Muscle layer of colon (tissue), 2 donors: ENCODE results near the gene ELMOD2.

ENCODE experiments used
- H3K27ac ChIP-seq: one replicate; pipeline ENCODE4 v1.7.0; 2013; ENCODE audit warnings: low read depth, mild to moderate bottlenecking, low read length, moderate library complexity
- H3K27me3 ChIP-seq, 2 donors: one replicate each; pipeline ENCODE4 v1.7.0; 2013; ENCODE audit warnings: low read length in 2 of 2, mild to moderate bottlenecking in 2 of 2; ENCODE audit not compliant: insufficient read depth in 2 of 2, control insufficient read depth in 1 of 2
- H3K36me3 ChIP-seq: one replicate; pipeline ENCODE4 v1.7.0; 2013; ENCODE audit warnings: mild to moderate bottlenecking, low read length; ENCODE audit not compliant: insufficient read depth
- H3K4me1 ChIP-seq: one replicate; pipeline ENCODE4 v1.7.0; 2013; ENCODE audit warnings: mild to moderate bottlenecking, low read length; ENCODE audit not compliant: insufficient read depth
- H3K4me3 ChIP-seq, 2 donors: one replicate each; pipeline ENCODE4 v1.7.0; 2013; ENCODE audit warnings: low read length in 2 of 2, low read depth in 1 of 2, mild to moderate bottlenecking in 1 of 2, moderate library complexity in 1 of 2
- H3K9ac ChIP-seq: one replicate; pipeline ENCODE4 v1.7.0; 2013; ENCODE audit warnings: low read length
- H3K9me3 ChIP-seq: one replicate; pipeline ENCODE4 v1.7.0; 2013; ENCODE audit warnings: mild to moderate bottlenecking, low read length
- donor health status: abdominal sarcoma.
- donor health status: Adenocarcinoma of cecum.

Gene ELMOD2

GRCh38 chr4:140533951-140534480 is 10.0 kb downstream of the ELMOD2 start:
- Histone ChIP-seq H3K4me1 (no peaks in the 10 kb centered on the region), H3K27me3 (no peaks in the 10 kb centered on the region), H3K36me3 (peaks cover 21% of the 10 kb centered on the region)

GRCh38 chr4:140556372-140557085 is 32.6 kb downstream of the ELMOD2 start:
- H3K36me3 ChIP-seq: no peaks in the 10 kb centered on the region
- H3K9me3 ChIP-seq: no peaks in the 10 kb centered on the region
- no peaks in the 10 kb centered on the region for H3K4me1 ChIP-seq
- H3K27ac ChIP-seq: no peak overlapping the region
- H3K4me3 ChIP-seq: no peak overlapping the region
- H3K9ac ChIP-seq: no peak overlapping the region
- no peaks in the 10 kb centered on the region for H3K27me3 ChIP-seq

More at GRCh38 chr4:140533951-140534480, 10.0 kb downstream of the ELMOD2 start:
- H3K9me3 ChIP-seq: no peaks in the 10 kb centered on the region
- no peak overlapping the region for H3K4me3 ChIP-seq
- H3K9ac ChIP-seq: no peak overlapping the region
- no peak overlapping the region for H3K27ac ChIP-seq

- H3K4me1 ChIP-seq: no peaks in the 10 kb centered on the region
- H3K27me3 ChIP-seq: no peaks in the 10 kb centered on the region
- H3K36me3 ChIP-seq: no peaks in the 10 kb centered on the region
- no peaks in the 10 kb centered on the region for H3K9me3 ChIP-seq
- H3K4me3 ChIP-seq: no peak overlapping the region
- H3K9ac ChIP-seq: no peak overlapping the region
- H3K27ac ChIP-seq: no peak overlapping the region
Observed at GRCh38 chr4:140557831-140558435, 34.0 kb downstream of the ELMOD2 start.

DNA sequence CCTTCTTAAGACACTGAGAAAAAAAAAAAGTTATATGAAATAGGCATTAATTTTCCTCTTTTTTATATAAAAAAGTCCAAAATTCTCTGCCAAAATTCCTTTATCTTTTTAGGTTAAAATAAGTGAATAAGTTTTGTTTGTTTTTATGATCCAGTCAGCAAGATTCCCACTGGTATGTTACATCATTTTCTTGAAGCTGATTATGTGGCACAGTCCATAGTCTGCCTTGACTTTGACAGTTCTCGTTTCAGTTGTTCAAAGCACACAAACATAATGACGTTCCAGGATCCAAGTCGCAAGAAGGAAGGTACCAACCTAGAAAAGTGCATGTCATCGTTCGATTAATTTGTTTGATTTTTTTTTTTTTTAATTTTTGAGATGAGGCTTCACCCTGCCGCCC is 35.7 kb downstream of the ELMOD2 start:
- no peaks in the 10 kb centered on the region for H3K27me3 ChIP-seq
- H3K9me3 ChIP-seq: no peaks in the 10 kb centered on the region
- H3K9ac ChIP-seq: no peak overlapping the region
- H3K27ac ChIP-seq: no peak overlapping the region
- H3K36me3 ChIP-seq: no peaks in the 10 kb centered on the region
- no peaks in the 10 kb centered on the region for H3K4me1 ChIP-seq
- H3K4me3 ChIP-seq: no peak overlapping the region

GRCh38 chr4:140568507-140569306 is 44.7 kb downstream of the ELMOD2 start, which contains the start of gene UCP1:
UCP1 (minus strand) TSS chr4:140568961; CDS start chr4:140568729, 232 bp downstream.
- H3K4me3 ChIP-seq: peak within 1 kb of the TSS; percentile 56 to 62
- peaks cover 15% of the 10 kb centered on the region for H3K4me1 ChIP-seq

GRCh38 chr4:140569307-140569638 is 45.3 kb downstream of the ELMOD2 start:
- no peak overlapping the region for H3K9ac ChIP-seq
- no peak overlapping the region for H3K27ac ChIP-seq
- H3K4me3 ChIP-seq: peak overlapping the region; percentile 22 to 62
- H3K4me1 ChIP-seq: peaks cover 15% of the 10 kb centered on the region
- no peaks in the 10 kb centered on the region for H3K36me3 ChIP-seq
- peaks cover 5% of the 10 kb centered on the region for H3K9me3 ChIP-seq
- peaks cover 31 to 40% of the 10 kb centered on the region in 2 donors for H3K27me3 ChIP-seq

More at GRCh38 chr4:140568507-140569306, 44.7 kb downstream of the ELMOD2 start, which contains the start of gene UCP1:
- Histone ChIP-seq H3K27me3 (peaks cover 30 to 40% of the 10 kb centered on the region in 2 donors), H3K9me3 (peaks cover 5% of the 10 kb centered on the region), H3K36me3 (no peaks in the 10 kb centered on the region), H3K27ac (no peak within 1 kb of the TSS), H3K9ac (no peak within 1 kb of the TSS)

DNA sequence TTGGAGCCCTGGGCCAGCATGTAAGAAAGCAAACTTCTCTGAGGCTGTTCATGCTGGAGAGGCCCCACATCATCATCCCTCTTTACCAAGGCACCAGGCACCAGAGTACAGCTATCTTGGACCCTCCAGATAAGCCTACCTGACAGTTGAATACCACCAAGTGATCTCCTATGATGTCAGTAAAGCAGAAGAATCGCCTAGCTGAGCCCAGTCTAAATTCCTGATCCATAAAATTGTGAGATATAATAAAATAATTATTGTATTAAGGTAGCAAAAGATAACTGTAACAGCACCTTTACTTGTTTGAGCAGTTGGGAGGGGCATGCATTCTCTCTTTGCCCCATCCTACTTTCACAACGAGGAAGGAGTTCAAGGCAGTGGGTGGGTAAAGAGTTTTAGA is 47.7 kb downstream of the ELMOD2 start:
- Histone ChIP-seq H3K27ac (no peak overlapping the region), H3K4me3 (no peak overlapping the region), H3K27me3 (peaks cover 31 to 40% of the 10 kb centered on the region in 2 donors), H3K9ac (no peak overlapping the region), H3K9me3 (peaks cover 5% of the 10 kb centered on the region), H3K36me3 (no peaks in the 10 kb centered on the region), H3K4me1 (peaks cover 15% of the 10 kb centered on the region)

GRCh38 chr4:140575489-140575888 is 51.5 kb downstream of the ELMOD2 start:
- no peak overlapping the region for H3K9ac ChIP-seq
- no peak overlapping the region for H3K4me3 ChIP-seq
- no peak overlapping the region for H3K27ac ChIP-seq
- H3K9me3 ChIP-seq: peaks cover 5% of the 10 kb centered on the region
- H3K36me3 ChIP-seq: no peaks in the 10 kb centered on the region
- H3K4me1 ChIP-seq: no peaks in the 10 kb centered on the region
- peaks cover 3 to 19% of the 10 kb centered on the region in 2 donors for H3K27me3 ChIP-seq

DNA sequence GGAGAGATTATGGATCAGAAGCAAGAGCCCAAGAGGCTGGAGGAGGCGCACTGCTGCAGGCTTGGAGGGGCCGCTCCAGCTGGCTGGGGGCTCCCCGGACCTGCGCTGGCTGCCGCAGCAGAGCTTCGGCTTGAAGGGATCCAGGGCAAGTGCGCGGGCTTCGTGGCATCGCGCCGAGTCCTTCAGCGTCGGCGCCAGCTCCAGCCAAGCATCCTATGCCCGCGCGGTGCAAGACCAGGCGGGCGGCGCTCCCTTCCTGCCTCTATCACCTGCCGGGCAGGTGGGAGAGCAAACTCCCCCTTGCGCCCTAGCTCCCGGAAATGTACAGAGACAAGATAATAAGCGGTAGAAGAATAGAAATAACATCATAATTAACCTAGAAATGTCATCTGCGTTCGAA is 55.3 kb downstream of the ELMOD2 start:
- no peak overlapping the region for H3K27ac ChIP-seq
- no peak overlapping the region for H3K4me3 ChIP-seq
- H3K9ac ChIP-seq: no peak overlapping the region
- no peaks in the 10 kb centered on the region for H3K4me1 ChIP-seq
- H3K27me3 ChIP-seq: peaks cover 0 to 18% of the 10 kb centered on the region in 2 donors
- no peaks in the 10 kb centered on the region for H3K9me3 ChIP-seq
- H3K36me3 ChIP-seq: no peaks in the 10 kb centered on the region

- no peaks in the 10 kb centered on the region for H3K4me1 ChIP-seq
- H3K9me3 ChIP-seq: no peaks in the 10 kb centered on the region
- H3K9ac ChIP-seq: no peak overlapping the region
- peaks cover 0 to 18% of the 10 kb centered on the region in 2 donors for H3K27me3 ChIP-seq
- no peak overlapping the region for H3K27ac ChIP-seq
- no peak overlapping the region for H3K4me3 ChIP-seq
- no peaks in the 10 kb centered on the region for H3K36me3 ChIP-seq
Observed at GRCh38 chr4:140581078-140581477, 57.1 kb downstream of the ELMOD2 start.

GRCh38 chr4:140584439-140584838 is 60.5 kb downstream of the ELMOD2 start:
- Histone ChIP-seq H3K9me3 (no peaks in the 10 kb centered on the region), H3K9ac (no peak overlapping the region), H3K27ac (no peak overlapping the region), H3K4me1 (no peaks in the 10 kb centered on the region), H3K36me3 (no peaks in the 10 kb centered on the region), H3K27me3 (peaks cover 0 to 8% of the 10 kb centered on the region in 2 donors), H3K4me3 (no peak overlapping the region)
